ENCODE data around the gene PTGDS.

Gene PTGDS

GRCh38 chr9:137018761-137019559 is 41.7 kb downstream of the PTGDS start:
- FAIRE-seq (no peak), DNase-seq (ENCODE audit: extremely low spot score, insufficient read length, low read depth) (no peak)

- no peak for DNase-seq (ENCODE audit: extremely low spot score, insufficient read length, low read depth)
- FAIRE-seq: no peak
Measured at GRCh38 chr9:137019891-137020683, 42.8 kb downstream of the PTGDS start.

GRCh38 chr9:137020771-137021567 is 43.7 kb downstream of the PTGDS start:
- FAIRE-seq (no peak), DNase-seq (ENCODE audit: extremely low spot score, insufficient read length, low read depth) (no peak)

GRCh38 chr9:137021568-137021978 is 44.3 kb downstream of the PTGDS start:
- FAIRE-seq (no peak), DNase-seq (ENCODE audit: extremely low spot score, insufficient read length, low read depth) (no peak)

- no peak for DNase-seq (ENCODE audit: extremely low spot score, insufficient read length, low read depth)
Measured at GRCh38 chr9:137021979-137022661, 44.8 kb downstream of the PTGDS start.

GRCh38 chr9:137022662-137023008 is 45.3 kb downstream of the PTGDS start:
- FAIRE-seq (no peak), DNase-seq (ENCODE audit: extremely low spot score, insufficient read length, low read depth) (no peak)

More at GRCh38 chr9:137021979-137022661, 44.8 kb downstream of the PTGDS start:
- peak; percentile 89 for FAIRE-seq

- DNase-seq (ENCODE audit: extremely low spot score, insufficient read length, low read depth) (no peak), FAIRE-seq (no peak)
Measured at GRCh38 chr9:137023157-137023556, 45.9 kb downstream of the PTGDS start.

- no peak for DNase-seq (ENCODE audit: extremely low spot score, insufficient read length, low read depth)
- FAIRE-seq: no peak
Measured at GRCh38 chr9:137023583-137023991, 46.3 kb downstream of the PTGDS start.

GRCh38 chr9:137025517-137025966 is 48.2 kb downstream of the PTGDS start:
- FAIRE-seq (no peak), DNase-seq (ENCODE audit: extremely low spot score, insufficient read length, low read depth) (no peak)

- FAIRE-seq: no peak
- no peak for DNase-seq (ENCODE audit: extremely low spot score, insufficient read length, low read depth)
Measured at GRCh38 chr9:137026384-137026783, 49.1 kb downstream of the PTGDS start.

GRCh38 chr9:137026828-137027227 is 49.5 kb downstream of the PTGDS start:
- DNase-seq (ENCODE audit: extremely low spot score, insufficient read length, low read depth): no peak
- FAIRE-seq: no peak

GRCh38 chr9:137027369-137028262 is 50.3 kb downstream of the PTGDS start, which contains the start of gene ABCA2:
TSS of gene ABCA2 (minus strand) at chr9:137028237. CDS start at chr9:137028140, 97 bp downstream.
- FAIRE-seq: no peak
- DNase-seq (ENCODE audit: extremely low spot score, insufficient read length, low read depth): no peak

- FAIRE-seq (peak; percentile 70), DNase-seq (ENCODE audit: extremely low spot score, insufficient read length, low read depth) (no peak)
Measured at GRCh38 chr9:137028263-137029057, 51.2 kb downstream of the PTGDS start.

- peak; percentile 95 for FAIRE-seq
Measured at GRCh38 chr9:137029058-137029936, 52.0 kb downstream of the PTGDS start.

GRCh38 chr9:137030006-137030405 is 52.7 kb downstream of the PTGDS start:
- FAIRE-seq (no peak), DNase-seq (ENCODE audit: extremely low spot score, insufficient read length, low read depth) (no peak)

More at GRCh38 chr9:137029058-137029936, 52.0 kb downstream of the PTGDS start:
- peak; percentile 44 for DNase-seq (ENCODE audit: extremely low spot score, insufficient read length, low read depth)

GRCh38 chr9:137030538-137031527 is 53.5 kb downstream of the PTGDS start:
- FAIRE-seq (peak; percentile 83), DNase-seq (ENCODE audit: extremely low spot score, insufficient read length, low read depth) (no peak)
